HG03439 (cell line): ENCODE measurements around the gene TSKU.

Experiments used
- ATAC-seq: cut with Tn5 transposase; IDR thresholded peaks from one replicate; pipeline ENCODE4 v1.9.1; 2021; ENCODE audit warnings: mild to moderate bottlenecking, moderate library complexity; ENCODE audit not compliant: unreplicated experiment

Gene TSKU

GRCh38 chr11:76769645-76770586 is 13.2 kb upstream of the TSKU start:
- ATAC-seq = no peak

GRCh38 chr11:76770642-76771445 is 12.3 kb upstream of the TSKU start:
- no peak for ATAC-seq

DNA sequence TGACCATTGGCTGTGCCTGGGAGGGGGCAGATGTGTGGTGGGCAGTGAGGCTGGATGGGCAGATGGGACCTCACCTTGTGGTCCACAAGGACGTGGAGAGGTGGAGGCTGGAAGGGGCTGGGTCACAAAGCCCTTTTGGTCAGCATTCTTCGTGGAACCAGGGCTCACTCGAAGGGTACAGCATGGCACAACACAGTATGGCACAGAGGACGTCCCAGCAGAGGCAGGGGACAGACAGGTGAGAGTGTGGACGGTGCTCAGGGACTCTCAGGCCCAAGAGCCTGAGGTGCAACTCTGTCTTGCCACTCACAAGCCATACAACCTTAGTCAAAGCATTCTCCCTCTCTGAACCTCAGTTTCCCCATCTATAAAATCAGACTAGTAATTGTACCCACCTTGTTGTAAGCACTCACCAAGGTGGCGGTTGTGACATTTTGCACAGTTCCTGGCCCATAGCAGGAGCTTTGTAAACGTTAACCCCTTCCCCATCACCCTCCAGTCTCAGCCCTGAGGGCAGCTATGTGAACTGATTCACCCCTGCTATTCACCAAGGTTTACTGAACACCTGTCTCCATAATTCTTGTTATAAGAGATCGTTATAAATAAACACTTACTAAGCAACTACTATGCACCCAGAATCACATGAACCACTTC is 11.6 kb upstream of the TSKU start:
- ATAC-seq = no peak

DNA sequence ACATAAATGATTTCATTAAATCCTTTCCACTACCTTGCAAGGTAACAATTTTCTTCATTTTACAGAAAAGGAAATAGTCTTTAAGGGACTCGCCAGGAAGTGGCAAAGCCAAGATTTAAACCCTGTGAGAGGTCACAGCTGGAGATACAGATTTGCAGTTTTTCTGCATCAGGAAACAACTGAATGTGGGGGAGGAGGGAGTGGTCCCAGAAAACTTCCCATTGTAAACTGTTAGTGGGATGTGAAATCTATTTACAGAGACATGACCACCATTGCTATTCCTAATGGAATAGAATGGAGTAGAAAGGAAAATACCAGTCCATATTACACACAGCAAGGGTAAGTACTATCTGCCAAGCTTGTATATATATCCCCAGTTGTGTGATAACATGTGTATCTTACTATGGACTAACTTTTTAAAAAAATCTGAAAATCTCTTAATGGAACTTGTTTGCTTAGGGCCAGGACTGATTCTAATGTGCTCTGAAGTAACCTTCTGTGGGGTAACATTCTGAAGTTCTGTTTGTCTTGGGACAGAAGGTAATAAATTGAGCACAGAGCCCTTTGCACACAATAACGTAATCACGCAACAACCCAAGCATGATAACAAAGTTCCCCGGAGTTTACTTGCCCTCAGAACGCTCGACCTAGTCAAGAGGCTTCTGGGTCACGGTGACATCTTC is 10.9 kb upstream of the TSKU start:
- ATAC-seq = no peak

DNA sequence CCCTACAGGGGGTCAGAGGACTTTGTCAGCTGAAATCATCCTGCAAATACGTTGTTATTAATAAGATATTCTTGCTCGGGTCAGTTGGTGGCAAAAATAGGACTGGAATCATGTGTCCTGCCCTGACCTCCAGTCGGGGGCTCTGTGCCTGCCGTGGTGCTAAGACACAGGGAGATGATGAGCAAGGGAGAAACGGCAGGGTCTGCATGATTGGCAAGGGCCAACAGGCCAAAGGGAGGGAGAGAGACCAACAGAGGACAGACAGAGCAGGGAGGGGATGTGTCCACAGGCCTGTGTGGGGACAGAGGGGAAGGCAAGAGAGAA is 10.4 kb upstream of the TSKU start:
- ATAC-seq = no peak

- ATAC-seq = no peak
Observed at GRCh38 chr11:76773921-76774361, 9.2 kb upstream of the TSKU start.

- ATAC-seq = no peak
Observed at GRCh38 chr11:76776472-76776871, 6.7 kb upstream of the TSKU start.

GRCh38 chr11:76777305-76777704 is 5.9 kb upstream of the TSKU start:
- ATAC-seq = no peak

GRCh38 chr11:76777876-76778275 is 5.3 kb upstream of the TSKU start:
- no peak for ATAC-seq

DNA sequence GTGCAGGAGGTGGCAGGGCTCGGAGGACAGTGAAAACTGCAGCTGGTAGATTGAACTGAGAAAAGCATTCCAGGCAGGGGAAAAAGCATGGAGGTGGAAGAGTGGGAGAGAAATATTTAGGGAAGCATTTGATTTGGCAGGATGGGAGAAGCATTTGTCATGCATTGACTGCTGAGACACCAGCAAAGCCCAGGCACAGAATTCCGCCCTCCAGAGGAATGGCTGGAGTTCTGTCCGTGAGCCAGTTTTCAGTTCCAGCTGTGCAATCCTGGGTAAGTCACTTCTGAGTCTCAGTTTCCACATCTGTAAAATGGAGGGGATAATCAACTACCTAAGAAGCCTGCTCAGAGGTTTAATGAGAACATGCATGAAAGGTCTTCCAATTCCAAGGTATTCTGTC is 4.3 kb upstream of the TSKU start:
- ATAC-seq = no peak

DNA sequence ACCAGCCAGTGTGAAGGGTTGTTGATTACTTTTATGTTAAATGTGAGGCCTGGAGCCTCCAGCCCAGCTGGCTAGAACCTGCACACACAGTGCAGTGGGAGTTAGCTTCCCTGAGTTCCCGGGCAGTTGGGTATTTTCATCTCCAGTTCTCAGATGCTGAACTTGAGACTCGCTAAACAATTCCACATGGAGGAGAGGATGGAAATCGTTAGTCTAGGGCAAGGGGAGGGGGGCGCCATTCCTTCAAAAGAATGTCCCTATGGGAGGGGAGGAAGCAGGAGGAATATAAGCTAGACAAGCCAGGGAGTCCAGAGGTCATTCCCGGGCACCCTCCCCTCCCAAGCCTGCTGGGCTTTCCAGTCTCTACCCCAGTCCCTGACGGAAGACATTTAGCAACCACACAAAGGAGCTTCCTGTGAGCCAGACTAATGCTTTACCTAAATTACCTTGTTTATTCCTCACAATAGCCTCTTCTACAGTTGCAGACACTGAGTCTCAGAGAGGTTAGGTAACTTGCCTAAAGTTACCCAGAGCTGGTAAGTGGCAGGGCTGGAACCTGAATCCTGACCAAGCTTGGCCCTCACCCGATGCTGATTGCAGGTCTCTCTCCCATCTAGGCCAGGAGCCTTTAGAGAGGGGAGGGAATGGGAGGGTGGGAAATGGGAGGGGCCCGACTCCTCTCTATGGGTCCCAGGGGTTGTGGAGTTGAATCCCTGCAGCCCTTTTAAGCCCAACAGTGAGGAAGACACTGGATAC is 1.9 kb upstream of the TSKU start:
- ATAC-seq = no peak

GRCh38 chr11:76781807-76782530 is 1.2 kb upstream of the TSKU start:
- ATAC-seq = no peak

DNA sequence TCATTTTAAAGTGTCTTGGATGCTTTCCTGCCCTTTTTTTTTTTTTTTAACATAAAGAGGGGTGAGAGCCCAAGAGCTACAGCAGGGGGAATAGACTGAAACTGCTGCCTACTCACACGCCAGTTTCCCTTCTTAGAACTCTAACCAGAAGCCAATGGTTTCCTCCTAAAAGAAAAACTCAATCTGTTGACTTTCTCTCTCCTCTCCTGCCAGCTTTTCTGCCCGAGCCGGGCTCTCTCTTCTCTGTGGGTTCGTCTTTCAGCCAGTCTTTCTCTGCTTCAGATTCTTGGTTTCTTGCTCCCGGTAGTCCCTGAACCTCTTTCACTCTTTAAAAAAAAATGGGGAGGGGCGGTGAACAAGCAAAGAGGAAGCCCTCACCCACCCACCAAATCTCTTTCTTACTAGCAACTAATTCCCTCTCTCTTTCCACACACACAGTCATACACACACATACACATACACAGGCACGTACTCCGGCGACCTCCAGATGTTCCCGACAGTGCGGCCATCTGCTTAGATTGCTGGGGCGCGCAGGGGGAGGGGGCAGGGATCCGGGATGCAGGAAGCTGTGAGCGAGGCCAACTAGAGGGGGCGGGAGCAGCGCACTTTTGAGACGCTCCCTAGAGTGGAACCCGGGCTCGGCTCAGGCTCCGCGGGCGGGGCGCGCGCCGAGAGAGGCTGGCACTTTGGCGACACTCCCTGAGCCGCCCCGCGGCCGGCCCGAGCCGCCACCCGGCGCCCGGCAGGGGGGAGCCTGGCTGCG is 444 bp upstream of the TSKU start:
- no peak for ATAC-seq

DNA sequence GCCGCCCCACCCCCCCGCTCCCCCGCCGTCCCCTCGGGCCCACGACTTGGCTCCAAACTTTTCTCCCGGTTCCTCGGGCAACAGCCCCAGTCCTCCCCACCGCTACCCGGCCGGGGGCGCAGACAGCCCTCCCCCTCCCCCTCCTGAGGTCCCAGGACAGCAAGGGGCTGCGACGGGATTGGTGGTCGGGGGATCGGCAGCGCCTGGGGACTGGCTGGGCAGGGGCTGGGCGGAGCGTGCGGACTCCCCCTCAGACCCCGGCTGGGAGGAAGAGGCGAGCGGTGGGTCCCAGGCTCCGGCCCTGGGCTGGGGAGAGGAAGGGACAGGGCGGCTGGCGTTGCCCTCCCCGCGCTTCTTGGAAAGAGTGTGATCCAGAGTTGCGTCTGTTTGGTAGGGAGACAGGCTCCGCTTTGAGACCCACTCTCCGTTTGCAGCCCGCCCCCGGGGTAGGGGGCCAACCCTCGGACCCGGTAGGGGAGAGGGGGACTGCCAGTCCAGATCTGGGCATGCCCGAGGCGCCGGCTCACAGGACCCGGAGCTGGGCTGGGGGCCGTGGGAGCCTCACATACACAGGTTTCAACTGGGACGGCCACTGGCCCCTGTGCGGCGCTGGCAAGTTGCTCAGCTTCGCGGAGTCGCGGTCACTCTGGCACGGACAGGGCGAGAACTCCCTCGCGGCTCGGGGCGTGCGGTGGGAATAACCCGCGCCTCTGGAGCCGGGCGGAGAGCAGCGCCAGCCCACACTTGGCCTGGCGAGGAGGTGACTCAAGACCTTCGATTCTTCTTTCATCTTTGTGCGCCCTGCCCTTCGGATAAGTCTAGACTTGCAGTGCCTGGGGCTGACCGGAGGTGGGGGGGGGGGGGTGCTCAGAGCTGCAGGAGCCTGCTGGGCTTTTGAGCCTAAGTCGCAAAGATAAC is 999 bp downstream of the TSKU start:
- no peak for ATAC-seq

DNA sequence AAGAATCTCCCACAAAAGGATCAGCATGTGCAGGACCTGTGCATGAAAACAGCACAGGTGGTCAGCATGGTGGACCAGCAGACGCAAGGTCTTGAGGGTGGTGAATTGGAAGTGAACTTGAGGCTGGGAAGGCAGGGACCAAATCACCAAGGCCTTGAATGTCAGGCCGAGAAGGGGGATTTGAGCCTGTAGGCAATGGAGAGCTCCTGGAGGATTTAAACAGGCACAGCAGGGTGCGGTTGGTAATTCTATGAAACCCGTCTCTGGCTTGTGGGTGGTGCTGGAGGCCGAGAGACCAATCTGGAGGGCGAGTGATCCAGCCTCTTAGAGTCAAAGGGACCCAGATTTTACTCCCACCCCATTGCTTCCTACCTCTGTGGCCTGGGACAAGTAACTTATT is 2.4 kb downstream of the TSKU start:
- ATAC-seq = no peak

- ATAC-seq = no peak
Observed at GRCh38 chr11:76786016-76786415, 2.9 kb downstream of the TSKU start.

GRCh38 chr11:76786441-76787014 is 3.4 kb downstream of the TSKU start:
- no peak for ATAC-seq
